NT2/D1 (cell line): Measurements from ENCODE around the gene SERPINF2.

Source experiments
- SUZ12 ChIP-seq: IDR thresholded peaks from 2 replicates; pipeline ENCODE4 v1.6.1; 2011; ENCODE audit not compliant: insufficient read length, insufficient read depth; ENCODE audit errors: extremely low read depth
- YY1 ChIP-seq: IDR thresholded peaks from 2 replicates; pipeline ENCODE4 v1.6.1; 2011; ENCODE audit not compliant: insufficient read length, insufficient read depth

DNA sequence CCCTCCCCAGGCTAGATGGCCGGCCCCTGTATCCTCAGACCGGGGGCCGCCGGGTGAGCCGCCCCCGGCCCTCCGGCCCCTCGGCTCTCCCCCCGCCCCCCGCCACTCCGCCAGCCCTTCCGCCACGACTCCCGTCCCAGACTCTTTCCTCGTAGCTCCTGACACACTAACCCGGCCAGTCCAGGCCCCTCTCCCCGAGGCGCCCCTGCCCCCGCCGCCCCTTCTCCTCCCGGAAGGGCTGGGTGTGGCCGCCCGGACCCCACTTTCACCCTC lies 26.9 kb upstream of the SERPINF2 start:
- no peak for TF ChIP-seq SUZ12
- no peak for TF ChIP-seq YY1
